DOHH2 (cell line): ENCODE results near the gene NPM3.
A peak's percentile ranks its signal among the peaks of the same experiment; 100 is the strongest.

Experiments used
- H3F3A ChIP-seq: fragments of 200-600 bp; sonication (generic), shearing (Covaris generic); 2 replicates; pipeline ENCODE4 v1.6.0; 2016; ENCODE audit warnings: antibody characterized with exemption, mild to moderate bottlenecking; ENCODE audit not compliant: control insufficient read depth, insufficient read depth
- H3K27ac ChIP-seq: fragments of 200-600 bp; sonication (generic); 2 replicates; pipeline ENCODE4 v1.5.1; 2014; ENCODE audit warnings: low read depth, mild to moderate bottlenecking, low read length, moderate library complexity
- H3K27me3 ChIP-seq: fragments of 200-600 bp; sonication (generic); 2 replicates; pipeline ENCODE4 v1.6.1; 2014; ENCODE audit warnings: mild to moderate bottlenecking, low read length, mixed read lengths; ENCODE audit not compliant: control insufficient read depth
- H3K36me3 ChIP-seq: fragments of 200-600 bp; sonication (generic); 2 replicates; pipeline ENCODE4 v1.6.1; 2014; ENCODE audit warnings: mild to moderate bottlenecking, low read length, moderate library complexity, mixed read lengths; ENCODE audit not compliant: control insufficient read depth
- H3K4me1 ChIP-seq: fragments of 200-600 bp; sonication (generic); 2 replicates; pipeline ENCODE4 v1.6.1; 2014; ENCODE audit warnings: mild to moderate bottlenecking, low read length, mixed read lengths; ENCODE audit not compliant: control insufficient read depth
- H3K4me2 ChIP-seq: fragments of 200-600 bp; sonication (generic); 2 replicates; pipeline ENCODE4 v1.6.0; 2014; ENCODE audit warnings: mild to moderate bottlenecking, low read length, moderate library complexity
- H3K4me3 ChIP-seq: fragments of 200-600 bp; sonication (generic); 2 replicates; pipeline ENCODE4 v1.5.1; 2014; ENCODE audit warnings: mild to moderate bottlenecking, low read length, mixed read lengths
- H3K79me2 ChIP-seq: fragments of 200-600 bp; sonication (generic); 2 replicates; pipeline ENCODE4 v1.6.1; 2014; ENCODE audit warnings: mild to moderate bottlenecking, low read length, mixed read lengths; ENCODE audit not compliant: control insufficient read depth
- H3K9me2 ChIP-seq: fragments of 200-600 bp; sonication (generic); replicated peaks from 2 replicates; pipeline ENCODE4 v1.6.1; 2014; ENCODE audit warnings: mild to moderate bottlenecking, low read length, mixed read lengths; ENCODE audit not compliant: control insufficient read depth
- H3K9me3 ChIP-seq: fragments of 200-600 bp; sonication (generic); 2 replicates; pipeline ENCODE4 v1.6.1; 2014; ENCODE audit warnings: antibody characterized with exemption, low read length, mixed read lengths; ENCODE audit not compliant: control insufficient read depth, insufficient read depth
- H4K20me1 ChIP-seq: fragments of 200-600 bp; sonication (generic); 2 replicates; pipeline ENCODE4 v1.6.0; 2014; ENCODE audit warnings: low read depth, mild to moderate bottlenecking, antibody characterized with exemption, low read length, moderate library complexity; ENCODE audit not compliant: control insufficient read depth, insufficient read depth
- EZH2phosphoT487 ChIP-seq: fragments of 200-600 bp; sonication (generic); IDR thresholded peaks from 2 replicates; pipeline ENCODE4 v1.6.1; 2017; ENCODE audit warnings: borderline replicate concordance, mild to moderate bottlenecking, antibody characterized with exemption, low read length, moderate library complexity, mixed read lengths
- TF ChIP-seq, protein P1 (sequence below): fragments of 200-600 bp; sonication (generic); IDR thresholded peaks from one replicate; pipeline ENCODE4 v1.5.1; 2014; ENCODE audit warnings: antibody characterized with exemption, mild to moderate bottlenecking, low read depth, low read length; ENCODE audit not compliant: poor library complexity, severe bottlenecking

Gene NPM3

DNA sequence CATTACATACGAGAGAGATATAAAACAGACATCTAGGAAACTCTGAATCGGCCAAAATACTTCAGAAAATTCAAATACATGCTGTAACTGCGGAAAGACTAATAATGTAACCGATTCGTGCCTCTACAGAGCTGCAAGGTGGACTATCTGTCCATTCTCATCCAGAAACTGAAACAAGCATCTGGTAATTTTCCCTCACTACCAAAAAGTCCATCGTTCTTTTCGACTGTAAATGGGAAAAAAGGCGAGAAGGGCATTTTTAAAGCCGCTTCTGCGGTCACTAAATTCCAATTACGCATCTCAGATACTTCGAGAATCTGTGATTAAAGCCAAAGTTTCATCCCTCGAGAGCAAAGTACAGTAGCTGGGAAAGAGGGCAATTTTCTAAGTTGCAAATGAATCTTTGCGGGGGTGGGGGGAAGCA is 33.7 kb upstream of the NPM3 start:
- Histone ChIP-seq H3F3A (peaks cover 2% of the 10 kb centered on the region), H4K20me1 (peaks cover 28% of the 10 kb centered on the region), H3K27me3 (no peaks in the 10 kb centered on the region), H3K9me3 (no peaks in the 10 kb centered on the region), H3K79me2 (peaks cover 78% of the 10 kb centered on the region), H3K4me1 (peaks cover 37% of the 10 kb centered on the region), H3K36me3 (peaks cover 33% of the 10 kb centered on the region), H3K4me2 (peak overlapping the region; percentile 84), H3K4me3 (peak overlapping the region; percentile 94), H3K27ac (peak overlapping the region; percentile 68), H3K9me2 (no peaks in the 10 kb centered on the region)
- TF ChIP-seq, protein P1, sequence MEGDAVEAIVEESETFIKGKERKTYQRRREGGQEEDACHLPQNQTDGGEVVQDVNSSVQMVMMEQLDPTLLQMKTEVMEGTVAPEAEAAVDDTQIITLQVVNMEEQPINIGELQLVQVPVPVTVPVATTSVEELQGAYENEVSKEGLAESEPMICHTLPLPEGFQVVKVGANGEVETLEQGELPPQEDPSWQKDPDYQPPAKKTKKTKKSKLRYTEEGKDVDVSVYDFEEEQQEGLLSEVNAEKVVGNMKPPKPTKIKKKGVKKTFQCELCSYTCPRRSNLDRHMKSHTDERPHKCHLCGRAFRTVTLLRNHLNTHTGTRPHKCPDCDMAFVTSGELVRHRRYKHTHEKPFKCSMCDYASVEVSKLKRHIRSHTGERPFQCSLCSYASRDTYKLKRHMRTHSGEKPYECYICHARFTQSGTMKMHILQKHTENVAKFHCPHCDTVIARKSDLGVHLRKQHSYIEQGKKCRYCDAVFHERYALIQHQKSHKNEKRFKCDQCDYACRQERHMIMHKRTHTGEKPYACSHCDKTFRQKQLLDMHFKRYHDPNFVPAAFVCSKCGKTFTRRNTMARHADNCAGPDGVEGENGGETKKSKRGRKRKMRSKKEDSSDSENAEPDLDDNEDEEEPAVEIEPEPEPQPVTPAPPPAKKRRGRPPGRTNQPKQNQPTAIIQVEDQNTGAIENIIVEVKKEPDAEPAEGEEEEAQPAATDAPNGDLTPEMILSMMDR, result no peak
- no peak for TF ChIP-seq EZH2phosphoT487

DNA sequence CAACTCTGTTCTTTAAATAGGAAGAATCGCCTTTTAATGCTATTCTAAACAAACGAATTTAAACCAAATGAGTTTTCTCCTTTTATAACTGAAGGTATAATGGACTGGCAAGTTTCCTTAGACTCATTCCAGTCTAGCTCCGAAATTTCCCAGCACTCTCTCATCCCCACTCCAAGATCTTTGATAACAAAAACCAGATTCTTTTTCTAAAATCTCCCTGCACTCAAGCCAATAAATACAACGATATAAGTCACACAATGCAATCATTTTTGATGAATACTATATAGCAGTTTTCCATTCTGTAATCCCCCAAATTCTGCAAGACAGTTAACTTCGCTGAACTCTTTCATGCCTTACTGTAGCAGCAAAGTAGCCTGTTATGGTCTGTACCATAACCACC is 33.1 kb upstream of the NPM3 start:
- Histone ChIP-seq H3K4me2 (peak overlapping the region; percentile 84), H3K79me2 (peaks cover 83% of the 10 kb centered on the region), H3F3A (no peaks in the 10 kb centered on the region; the same call in 1 of the 2 replicates), H4K20me1 (peaks cover 28% of the 10 kb centered on the region), H3K9me3 (no peaks in the 10 kb centered on the region), H3K27me3 (no peaks in the 10 kb centered on the region), H3K4me3 (peak overlapping the region; percentile 94), H3K9me2 (no peaks in the 10 kb centered on the region), H3K36me3 (peaks cover 39% of the 10 kb centered on the region), H3K4me1 (peaks cover 37% of the 10 kb centered on the region), H3K27ac (peak overlapping the region; percentile 68; the same call in 1 of the 2 replicates)
- no peak for TF ChIP-seq EZH2phosphoT487
- TF ChIP-seq, protein P1, result no peak

DNA sequence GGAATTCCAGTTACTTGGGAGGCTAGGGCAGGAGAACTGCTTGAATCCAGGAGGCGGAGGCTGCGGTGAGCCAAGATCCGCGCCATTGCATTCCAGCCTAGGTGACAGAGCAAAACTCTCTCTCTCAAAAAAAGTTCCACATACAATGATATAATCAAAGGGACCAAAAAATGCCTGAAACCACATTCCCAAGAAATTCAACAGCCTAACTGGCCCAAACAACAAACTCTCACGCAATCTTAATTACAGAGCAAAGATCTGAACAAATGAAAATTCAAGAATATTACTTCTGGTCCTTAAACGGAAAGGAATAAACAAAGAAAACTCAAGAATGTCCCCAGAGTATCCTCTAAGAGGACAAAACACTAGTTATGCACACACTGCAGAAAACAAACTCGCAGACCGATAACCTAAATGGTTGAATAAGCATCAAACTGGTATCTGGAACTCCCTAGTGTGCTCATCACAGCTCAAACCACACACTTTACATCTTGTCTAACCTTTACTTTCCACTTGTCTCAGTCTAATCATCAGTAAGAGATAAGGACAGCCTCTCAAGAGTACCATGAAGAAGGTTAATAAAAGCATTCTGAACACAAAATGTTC is 31.3 kb upstream of the NPM3 start:
- H3K79me2 ChIP-seq, result peaks cover 91% of the 10 kb centered on the region
- H3F3A ChIP-seq, result no peaks in the 10 kb centered on the region; the same call in 1 of the 2 replicates
- H3K4me2 ChIP-seq, result peak overlapping the region; percentile 84
- no peaks in the 10 kb centered on the region for H3K9me2 ChIP-seq
- no peaks in the 10 kb centered on the region for H3K9me3 ChIP-seq
- TF ChIP-seq EZH2phosphoT487, result no peak
- H3K4me1 ChIP-seq, result peaks cover 32% of the 10 kb centered on the region
- peaks cover 28% of the 10 kb centered on the region for H4K20me1 ChIP-seq
- peak overlapping the region; percentile 94 for H3K4me3 ChIP-seq
- H3K27me3 ChIP-seq, result no peaks in the 10 kb centered on the region
- H3K36me3 ChIP-seq, result peaks cover 56% of the 10 kb centered on the region
- peak overlapping the region; percentile 68 for H3K27ac ChIP-seq

DNA sequence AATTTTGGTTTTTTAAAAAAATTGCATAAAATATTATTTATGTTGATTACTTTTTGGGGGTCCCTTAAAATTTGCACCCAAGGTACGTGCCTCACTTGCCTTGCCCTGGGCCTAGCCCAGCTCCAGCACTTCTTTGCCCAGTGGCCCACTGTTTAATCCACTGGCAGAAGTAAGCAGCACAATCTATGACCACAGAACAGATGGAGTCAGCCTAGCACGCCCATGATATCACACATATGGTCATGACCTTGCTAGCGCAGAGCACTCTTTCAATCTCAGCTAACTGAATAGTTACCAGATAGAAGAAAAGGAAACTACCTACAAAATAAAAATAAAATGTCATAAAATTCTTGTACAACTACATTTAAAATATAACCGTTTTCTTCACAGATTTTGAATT is 29.4 kb upstream of the NPM3 start:
- no peak overlapping the region for H3K4me2 ChIP-seq
- H3K4me1 ChIP-seq, result peaks cover 23% of the 10 kb centered on the region
- no peak overlapping the region for H3K4me3 ChIP-seq
- peaks cover 7% of the 10 kb centered on the region for H3F3A ChIP-seq
- H3K36me3 ChIP-seq, result peaks cover 70% of the 10 kb centered on the region
- TF ChIP-seq, protein P1, result no peak
- no peak for TF ChIP-seq EZH2phosphoT487
- H3K27me3 ChIP-seq, result no peaks in the 10 kb centered on the region
- H3K79me2 ChIP-seq, result peaks cover 90% of the 10 kb centered on the region
- peaks cover 28% of the 10 kb centered on the region for H4K20me1 ChIP-seq
- no peaks in the 10 kb centered on the region for H3K9me3 ChIP-seq
- no peak overlapping the region for H3K27ac ChIP-seq
- no peaks in the 10 kb centered on the region for H3K9me2 ChIP-seq
